A549 (cell line): ENCODE data around the gene ZEB1. TPM values are rescaled to one million over a fixed set of nuclear protein-coding genes. Genes with fewer than 3 reads are reported as not detected.
A peak's percentile ranks its signal among the peaks of the same experiment; 100 is the strongest.

Experiments
- ATAC-seq, 2 experiments: fragments of 200-7000 bp in 1 of 2; fragments of >200 bp in 1 of 2; cut with Nextera tagmentation in 1 of 2; cut with Tn5 transposase in 1 of 2; 3 replicates each; pipeline versions ENCODE4 v1.8.0 to v1.9.1; 2018 to 2020; ENCODE audit warnings: mild to moderate bottlenecking in 1 of 2, moderate library complexity in 1 of 2
- CTCF ChIA-PET: fragments of 300-600 bp; sonication (Branson Sonifier 250); formaldehyde crosslinking; extraction: SDS; loops from one replicate; lab custom pipeline; 2021; ENCODE audit warnings: antibody characterized with exemption, inconsistent platforms; lab: Yijun Ruan, JAX
- POLR2A ChIA-PET: fragments of 350-600 bp; formaldehyde crosslinking; extraction: SDS; loops from one replicate; lab custom pipeline; 2021; ENCODE audit warnings: antibody characterized with exemption, inconsistent platforms; lab: Yijun Ruan, JAX
- DNase-seq, 2 experiments: peaks; one replicate each; pipeline versions ENCODE4 v3.0.0 to v3.0.0-alpha.2; 2011 to 2016; ENCODE audit warnings: low read depth in 1 of 2, low spot score in 1 of 2
- FAIRE-seq: peaks from 2 replicates; lab custom pipeline; 2011; peaks lifted over from hg19 to GRCh38; lab: Jason Lieb, UNC
- H3K27ac ChIP-seq, 2 experiments: fragments of >200 bp; sonication (Bioruptor Twin); formaldehyde crosslinking; 3 replicates each; pipeline ENCODE4 v1.5.1; 2016 to 2017
- H3K4me1 ChIP-seq: fragments of >200 bp; sonication (Bioruptor Twin); formaldehyde crosslinking; 3 replicates; pipeline ENCODE4 v1.6.1; 2016
- H3K4me2 ChIP-seq: fragments of >200 bp; sonication (Bioruptor Twin); formaldehyde crosslinking; 3 replicates; pipeline ENCODE4 v1.6.1; 2016
- H3K4me3 ChIP-seq: fragments of >200 bp; sonication (Bioruptor Twin); formaldehyde crosslinking; 3 replicates; pipeline ENCODE4 v1.5.1; 2016
- H3K9me3 ChIP-seq: fragments of >200 bp; sonication (Bioruptor Twin); formaldehyde crosslinking; 3 replicates; pipeline ENCODE4 v1.6.1; 2016
- CBX8 ChIP-seq: fragments of 200-600 bp; sonication (generic); IDR thresholded peaks from 2 replicates; pipeline ENCODE4 v1.6.1; 2016
- CEBPB ChIP-seq, 2 experiments: fragments of >200 bp in 1 of 2; sonication (Bioruptor Twin) in 1 of 2; formaldehyde crosslinking in 1 of 2; IDR thresholded peaks; 2 replicates each; pipeline ENCODE4 v1.6.1; 2012 to 2016
- CHD4 ChIP-seq: fragments of 200-600 bp; sonication (generic); IDR thresholded peaks from 2 replicates; pipeline ENCODE4 v1.6.1; 2016; ENCODE audit warnings: antibody characterized with exemption, mild to moderate bottlenecking, borderline replicate concordance
- FOSB ChIP-seq: fragments of 250-450 bp; sonication (Bioruptor Pico); IDR thresholded peaks from 2 replicates; pipeline ENCODE4 v1.5.0; 2020; ENCODE audit warnings: mild to moderate bottlenecking, moderate library complexity
- FOXS1 ChIP-seq: fragments of 250-450 bp; sonication (Bioruptor Pico); IDR thresholded peaks from 2 replicates; pipeline ENCODE4 v1.5.0; 2020; ENCODE audit warnings: mild to moderate bottlenecking, moderate library complexity
- HDAC2 ChIP-seq: fragments of 200-600 bp; sonication (generic); IDR thresholded peaks from 2 replicates; pipeline ENCODE4 v1.6.1; 2016
- HES2 ChIP-seq: fragments of >200 bp; sonication (Bioruptor Twin); formaldehyde crosslinking; IDR thresholded peaks from 2 replicates; pipeline ENCODE4 v1.6.1; 2016
- HEYL ChIP-seq: fragments of 250-450 bp; sonication (Bioruptor Pico); IDR thresholded peaks from 2 replicates; pipeline ENCODE4 v1.8.0; 2021; ENCODE audit warnings: mild to moderate bottlenecking, moderate library complexity
- HOXA7 ChIP-seq: fragments of 250-450 bp; sonication (Bioruptor Pico); IDR thresholded peaks from 2 replicates; pipeline ENCODE4 v1.5.0; 2020; ENCODE audit warnings: mild to moderate bottlenecking, moderate library complexity
- HOXB13 ChIP-seq: fragments of 250-450 bp; sonication (Bioruptor Pico); IDR thresholded peaks from 2 replicates; pipeline ENCODE4 v1.5.0; 2020; ENCODE audit warnings: low read depth, mild to moderate bottlenecking, moderate library complexity
- JUN ChIP-seq, 2 experiments: fragments of >200 bp; sonication (Bioruptor Twin); formaldehyde crosslinking; IDR thresholded peaks; 2 replicates in 1 of 2; 3 replicates in 1 of 2; pipeline ENCODE4 v1.6.1; 2016 to 2017
- JUNB ChIP-seq: fragments of >200 bp; sonication (Bioruptor Twin); formaldehyde crosslinking; IDR thresholded peaks from 2 replicates; pipeline ENCODE4 v1.6.1; 2016
- KDM1A ChIP-seq: fragments of 200-600 bp; sonication (generic); IDR thresholded peaks from 2 replicates; pipeline ENCODE4 v1.6.1; 2016; ENCODE audit warnings: low read depth, mild to moderate bottlenecking
- KDM5A ChIP-seq: fragments of 200-600 bp; sonication (generic); IDR thresholded peaks from 2 replicates; pipeline ENCODE4 v1.6.1; 2016; ENCODE audit warnings: antibody characterized with exemption, mild to moderate bottlenecking
- MAFK ChIP-seq: fragments of 450-650 bp; IDR thresholded peaks from 2 replicates; pipeline ENCODE4 v1.6.1; 2014; ENCODE audit not compliant: partially characterized antibody
- NFE2L2 ChIP-seq: fragments of 150-350 bp; conservative IDR thresholded peaks from 2 replicates; pipeline ENCODE4 v1.6.1; 2014; ENCODE audit warnings: low read length
- NR3C1 ChIP-seq: fragments of >200 bp; sonication (Bioruptor Twin); formaldehyde crosslinking; IDR thresholded peaks from 3 replicates; pipeline ENCODE4 v1.6.1; 2017
- PHF8 ChIP-seq: fragments of 200-600 bp; sonication (generic); IDR thresholded peaks from 2 replicates; pipeline ENCODE4 v1.6.1; 2016; ENCODE audit warnings: low read depth, mild to moderate bottlenecking, antibody characterized with exemption, moderate library complexity, borderline replicate concordance
- POLR2A ChIP-seq: IDR thresholded peaks from 2 replicates; pipeline ENCODE4 v1.6.1; 2012; ENCODE audit warnings: mild to moderate bottlenecking, low read length
- RAD21 ChIP-seq, 2 experiments: fragments of >200 bp in 1 of 2; sonication (Bioruptor Twin) in 1 of 2; formaldehyde crosslinking in 1 of 2; IDR thresholded peaks in 1 of 2; conservative IDR thresholded peaks in 1 of 2; 2 replicates in 1 of 2; 3 replicates in 1 of 2; pipeline ENCODE4 v1.6.1; 2012 to 2018; ENCODE audit warnings: inconsistent platforms in 1 of 2
- RARB ChIP-seq: fragments of 250-450 bp; sonication (Bioruptor Pico); IDR thresholded peaks from 2 replicates; pipeline ENCODE4 v1.8.0; 2021; ENCODE audit warnings: mild to moderate bottlenecking, moderate library complexity
- ZFP36 ChIP-seq: fragments of 450-650 bp; IDR thresholded peaks from 2 replicates; pipeline ENCODE4 v1.6.1; 2014; ENCODE audit warnings: borderline replicate concordance; ENCODE audit not compliant: partially characterized antibody
- WGBS: methylation state at CpG from one replicate; pipeline ENCODE4 v1.1.6; 2017; ENCODE audit errors: missing lambda C conversion rate; 5-methylcytosine and 5-hydroxymethylcytosine counted together
- polyA plus RNA-seq, 4 experiments: library from polyadenylated mRNA; depleted of rRNA in 3 of 4; stranded (reverse); fragments of >200 nt; fragmentation: RNase III in 1 of 4; extraction: RNeasy Plus Mini Kit Qiagen cat#74134 plus additional on column Dnase treatment in 1 of 4; gene quantifications; 2 replicates in 3 of 4; 3 replicates in 1 of 4; pipeline ENCODE4 v1.2.3, GENCODE V29; 2011 to 2017
- TF ChIP-seq, protein P1 (sequence below): IDR thresholded peaks from 2 replicates; pipeline ENCODE4 v1.6.1; 2012
- TF ChIP-seq, protein P2 (sequence below): fragments of 200-600 bp; sonication (generic); IDR thresholded peaks from 2 replicates; pipeline ENCODE4 v1.6.1; 2016; ENCODE audit warnings: antibody characterized with exemption, mild to moderate bottlenecking, moderate library complexity

Gene ZEB1
- polyA plus RNA-seq, 2 of the 4 experiments (the other 2 are of a cell fraction): 8.1 to 23.8 TPM

GRCh38 chr10:31475519-31475918 lies 156.5 kb downstream of the ZEB1 start:
- DNase-seq: peak in 1 of 2 experiments; percentile 14
- peaks cover 15% of the 10 kb centered on the region for H3K9me3 ChIP-seq
- no peak for TF ChIP-seq NR3C1
- TF ChIP-seq RARB (CRISPR knock-in tag): no peak
- TF ChIP-seq RAD21 (conservative IDR thresholded peaks at IDR 0.05 in 1 of 2, IDR thresholded peaks at IDR 0.05 in 1 of 2): no peak
- no peak for TF ChIP-seq HDAC2
- TF ChIP-seq HOXB13 (CRISPR knock-in tag): no peak
- TF ChIP-seq FOSB (CRISPR knock-in tag): no peak
- TF ChIP-seq PHF8: no peak
- no peak for TF ChIP-seq ZFP36
- TF ChIP-seq CBX8: no peak
- TF ChIP-seq KDM1A: no peak
- no peak overlapping the region for H3K27ac ChIP-seq
- no peak for ATAC-seq
- ChIA-PET CTCF (interaction anchor here (0.6 kb wide), 1 partner anchor 89 kb away, joined by 4 read pairs; no protein-coding TSS in a partner anchor), POLR2A (no interaction called here)
- no peak for FAIRE-seq
- no peak overlapping the region for H3K4me2 ChIP-seq
- no peak overlapping the region for H3K4me3 ChIP-seq
- H3K4me1 ChIP-seq: no peaks in the 10 kb centered on the region

DNA sequence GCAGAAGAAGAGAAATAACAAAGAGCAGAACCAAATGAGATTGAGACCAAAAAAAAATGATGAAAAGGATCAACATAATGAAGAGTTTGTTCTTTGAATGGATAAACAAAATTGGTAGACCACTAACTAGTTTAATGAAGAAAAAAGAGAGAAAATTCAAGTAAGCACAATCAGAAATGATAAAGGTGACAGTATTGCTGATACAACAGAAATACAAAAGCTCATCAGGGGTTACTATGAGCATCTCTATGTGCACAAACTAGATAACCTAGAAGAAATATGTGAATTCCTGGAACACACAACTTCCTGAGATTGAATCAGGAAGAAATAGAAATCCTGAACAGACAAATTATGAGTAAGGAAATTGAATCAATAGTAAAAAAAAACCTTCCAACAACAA lies 157.1 kb downstream of the ZEB1 start:
- POLR2A ChIA-PET: no interaction called here
- DNase-seq (no peak), FAIRE-seq (no peak), ATAC-seq (no peak)
- TF ChIP-seq JUNB (no peak), MAFK (peak; percentile 76)
- H3K4me2 ChIP-seq: no peak overlapping the region
- CTCF ChIA-PET: interaction anchor here (0.6 kb wide), 1 partner anchor 89 kb away, joined by 4 read pairs; no protein-coding TSS in a partner anchor
- H3K4me3 ChIP-seq: no peak overlapping the region
- peaks cover 15% of the 10 kb centered on the region for H3K9me3 ChIP-seq
- H3K4me1 ChIP-seq: no peaks in the 10 kb centered on the region
- no peak overlapping the region for H3K27ac ChIP-seq

DNA sequence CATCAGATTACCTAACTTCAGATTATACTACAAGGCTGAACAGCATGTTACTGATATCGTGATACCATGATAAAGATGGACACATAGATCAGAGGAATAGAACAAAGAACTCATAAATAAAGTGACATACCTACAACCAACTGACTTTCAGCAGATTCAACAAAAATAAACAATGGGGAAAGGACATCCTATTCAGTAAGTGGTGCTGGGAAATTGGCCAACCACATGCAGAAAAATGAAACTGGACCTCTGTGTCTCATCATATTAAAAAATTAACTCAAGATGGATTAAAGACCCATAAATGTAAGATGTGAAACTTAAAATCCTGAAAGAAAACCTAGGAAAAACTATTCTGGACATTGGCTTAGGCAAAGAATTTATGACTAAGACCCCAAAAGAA lies 158.6 kb downstream of the ZEB1 start:
- CTCF ChIA-PET: no interaction called here
- no peaks in the 10 kb centered on the region for H3K4me1 ChIP-seq
- H3K4me3 ChIP-seq: no peak overlapping the region
- TF ChIP-seq HOXA7 (CRISPR knock-in tag): no peak
- no peak for TF ChIP-seq RAD21 (conservative IDR thresholded peaks at IDR 0.05 in 1 of 2, IDR thresholded peaks at IDR 0.05 in 1 of 2)
- TF ChIP-seq, protein P1, sequence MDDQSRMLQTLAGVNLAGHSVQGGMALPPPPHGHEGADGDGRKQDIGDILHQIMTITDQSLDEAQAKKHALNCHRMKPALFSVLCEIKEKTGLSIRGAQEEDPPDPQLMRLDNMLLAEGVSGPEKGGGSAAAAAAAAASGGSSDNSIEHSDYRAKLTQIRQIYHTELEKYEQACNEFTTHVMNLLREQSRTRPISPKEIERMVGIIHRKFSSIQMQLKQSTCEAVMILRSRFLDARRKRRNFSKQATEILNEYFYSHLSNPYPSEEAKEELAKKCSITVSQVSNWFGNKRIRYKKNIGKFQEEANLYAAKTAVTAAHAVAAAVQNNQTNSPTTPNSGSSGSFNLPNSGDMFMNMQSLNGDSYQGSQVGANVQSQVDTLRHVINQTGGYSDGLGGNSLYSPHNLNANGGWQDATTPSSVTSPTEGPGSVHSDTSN: no peak
- no peak for TF ChIP-seq RARB (CRISPR knock-in tag)
- TF ChIP-seq HEYL (CRISPR knock-in tag): no peak
- TF ChIP-seq JUN (IDR thresholded peaks at IDR 0.05): no peak
- no peak for TF ChIP-seq HES2
- TF ChIP-seq, protein P2, sequence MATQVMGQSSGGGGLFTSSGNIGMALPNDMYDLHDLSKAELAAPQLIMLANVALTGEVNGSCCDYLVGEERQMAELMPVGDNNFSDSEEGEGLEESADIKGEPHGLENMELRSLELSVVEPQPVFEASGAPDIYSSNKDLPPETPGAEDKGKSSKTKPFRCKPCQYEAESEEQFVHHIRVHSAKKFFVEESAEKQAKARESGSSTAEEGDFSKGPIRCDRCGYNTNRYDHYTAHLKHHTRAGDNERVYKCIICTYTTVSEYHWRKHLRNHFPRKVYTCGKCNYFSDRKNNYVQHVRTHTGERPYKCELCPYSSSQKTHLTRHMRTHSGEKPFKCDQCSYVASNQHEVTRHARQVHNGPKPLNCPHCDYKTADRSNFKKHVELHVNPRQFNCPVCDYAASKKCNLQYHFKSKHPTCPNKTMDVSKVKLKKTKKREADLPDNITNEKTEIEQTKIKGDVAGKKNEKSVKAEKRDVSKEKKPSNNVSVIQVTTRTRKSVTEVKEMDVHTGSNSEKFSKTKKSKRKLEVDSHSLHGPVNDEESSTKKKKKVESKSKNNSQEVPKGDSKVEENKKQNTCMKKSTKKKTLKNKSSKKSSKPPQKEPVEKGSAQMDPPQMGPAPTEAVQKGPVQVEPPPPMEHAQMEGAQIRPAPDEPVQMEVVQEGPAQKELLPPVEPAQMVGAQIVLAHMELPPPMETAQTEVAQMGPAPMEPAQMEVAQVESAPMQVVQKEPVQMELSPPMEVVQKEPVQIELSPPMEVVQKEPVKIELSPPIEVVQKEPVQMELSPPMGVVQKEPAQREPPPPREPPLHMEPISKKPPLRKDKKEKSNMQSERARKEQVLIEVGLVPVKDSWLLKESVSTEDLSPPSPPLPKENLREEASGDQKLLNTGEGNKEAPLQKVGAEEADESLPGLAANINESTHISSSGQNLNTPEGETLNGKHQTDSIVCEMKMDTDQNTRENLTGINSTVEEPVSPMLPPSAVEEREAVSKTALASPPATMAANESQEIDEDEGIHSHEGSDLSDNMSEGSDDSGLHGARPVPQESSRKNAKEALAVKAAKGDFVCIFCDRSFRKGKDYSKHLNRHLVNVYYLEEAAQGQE: no peak
- TF ChIP-seq FOXS1: no peak
- no peak for TF ChIP-seq CBX8
- TF ChIP-seq POLR2A: no peak
- no peak for TF ChIP-seq NFE2L2
- TF ChIP-seq JUNB: no peak
- TF ChIP-seq CEBPB (IDR thresholded peaks at IDR 0.05): no peak
- TF ChIP-seq KDM5A: no peak
- TF ChIP-seq ZFP36: no peak
- no peak for TF ChIP-seq CHD4
- ATAC-seq (no peak), FAIRE-seq (peak; percentile 13), DNase-seq (no peak)
- peaks cover 15% of the 10 kb centered on the region for H3K9me3 ChIP-seq
- H3K4me2 ChIP-seq: no peak overlapping the region
- no peak overlapping the region for H3K27ac ChIP-seq
- POLR2A ChIA-PET: no interaction called here
- 97% methylated on average over 1 of the region's 1 CpG for WGBS
